OCI-LY3 (cell line): ENCODE measurements around the gene ADARB1.

ENCODE experiments used
- H2AFZ ChIP-seq: fragments of 200-600, 300-600 bp; shearing (Covaris generic); 2 replicates; pipeline ENCODE4 v1.6.0; 2014; ENCODE audit warnings: antibody characterized with exemption, low read depth, low read length
- H3K27ac ChIP-seq: fragments of 200-600, 300-600 bp; sonication (generic); 2 replicates; pipeline ENCODE4 v1.5.1; 2014; ENCODE audit warnings: mild to moderate bottlenecking, low read length, moderate library complexity, mixed read lengths
- H3K27me3 ChIP-seq: fragments of 200-600, 300-600 bp; sonication (generic); 2 replicates; pipeline ENCODE4 v1.6.1; 2014; ENCODE audit warnings: low read depth, low read length, mixed read lengths
- H3K36me3 ChIP-seq: fragments of 200-600, 300-600 bp; sonication (generic); replicated peaks from 2 replicates; pipeline ENCODE3; 2014; ENCODE audit warnings: low read depth, low read length, mixed read lengths
- H3K4me1 ChIP-seq: fragments of 300-600, 200-600 bp; sonication (generic); 2 replicates; pipeline ENCODE4 v1.6.1; 2014; ENCODE audit warnings: low read length, mixed read lengths
- H3K4me2 ChIP-seq: fragments of 200-600, 300-600 bp; sonication (generic); 2 replicates; pipeline ENCODE4 v1.6.1; 2014; ENCODE audit warnings: low read length, mixed read lengths
- H3K4me3 ChIP-seq: fragments of 300-600, 200-600 bp; sonication (generic); 2 replicates; pipeline ENCODE4 v1.5.1; 2014; ENCODE audit warnings: antibody characterized with exemption, mild to moderate bottlenecking, low read length, moderate library complexity
- H3K79me2 ChIP-seq: fragments of 300-600, 200-600 bp; shearing (Covaris generic); 2 replicates; pipeline ENCODE4 v1.6.1; 2014; ENCODE audit warnings: mild to moderate bottlenecking, low read length, mixed read lengths
- H3K9ac ChIP-seq: fragments of 300-600, 200-600 bp; shearing (Covaris generic); 2 replicates; pipeline ENCODE4 v1.6.0; 2014; ENCODE audit warnings: mild to moderate bottlenecking, low read length, moderate library complexity
- H3K9me3 ChIP-seq: fragments of 200-600, 300-600 bp; shearing (Covaris generic); 2 replicates; pipeline ENCODE4 v1.6.1; 2014; ENCODE audit warnings: low read length, mixed read lengths; ENCODE audit not compliant: insufficient read depth
- H4K20me1 ChIP-seq: fragments of 200-600, 300-600 bp; sonication (generic); 2 replicates; pipeline ENCODE4 v1.6.1; 2016; ENCODE audit warnings: low read length, mixed read lengths; ENCODE audit not compliant: insufficient read depth
- EZH2phosphoT487 ChIP-seq: fragments of 200-600 bp; shearing (Covaris generic); IDR thresholded peaks from 2 replicates; pipeline ENCODE4 v1.6.1; 2018; ENCODE audit warnings: antibody characterized with exemption, mixed run types, low read depth
- TF ChIP-seq, protein P1 (sequence below): fragments of 200-600, 300-600 bp; sonication (generic); IDR thresholded peaks from 2 replicates; pipeline ENCODE4 v1.5.1; 2014; ENCODE audit warnings: antibody characterized with exemption, low read length, low read depth

Gene ADARB1

DNA sequence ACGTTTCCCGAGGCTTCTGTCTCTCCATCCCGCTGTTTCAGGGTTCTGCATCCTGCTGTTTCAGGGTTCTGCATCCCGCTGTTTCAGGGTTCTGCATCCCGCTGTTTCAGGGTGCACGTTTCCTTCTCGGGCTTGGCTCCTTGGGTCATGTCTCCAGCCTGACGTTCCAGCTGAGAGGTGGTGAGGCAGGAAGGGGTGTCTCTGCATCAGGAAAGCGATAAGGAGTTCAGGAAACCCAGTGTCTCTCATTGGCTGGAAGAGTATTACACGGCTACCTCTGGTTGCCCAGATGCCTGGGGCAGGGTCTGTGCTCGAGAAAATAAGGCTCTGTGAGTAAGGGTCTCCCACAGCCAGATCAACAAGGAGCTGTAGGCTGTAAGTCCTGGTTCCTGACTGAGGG is 21.1 kb downstream of the ADARB1 start:
- H3K4me1 ChIP-seq: peaks cover 9% of the 10 kb centered on the region
- TF ChIP-seq, protein P1, sequence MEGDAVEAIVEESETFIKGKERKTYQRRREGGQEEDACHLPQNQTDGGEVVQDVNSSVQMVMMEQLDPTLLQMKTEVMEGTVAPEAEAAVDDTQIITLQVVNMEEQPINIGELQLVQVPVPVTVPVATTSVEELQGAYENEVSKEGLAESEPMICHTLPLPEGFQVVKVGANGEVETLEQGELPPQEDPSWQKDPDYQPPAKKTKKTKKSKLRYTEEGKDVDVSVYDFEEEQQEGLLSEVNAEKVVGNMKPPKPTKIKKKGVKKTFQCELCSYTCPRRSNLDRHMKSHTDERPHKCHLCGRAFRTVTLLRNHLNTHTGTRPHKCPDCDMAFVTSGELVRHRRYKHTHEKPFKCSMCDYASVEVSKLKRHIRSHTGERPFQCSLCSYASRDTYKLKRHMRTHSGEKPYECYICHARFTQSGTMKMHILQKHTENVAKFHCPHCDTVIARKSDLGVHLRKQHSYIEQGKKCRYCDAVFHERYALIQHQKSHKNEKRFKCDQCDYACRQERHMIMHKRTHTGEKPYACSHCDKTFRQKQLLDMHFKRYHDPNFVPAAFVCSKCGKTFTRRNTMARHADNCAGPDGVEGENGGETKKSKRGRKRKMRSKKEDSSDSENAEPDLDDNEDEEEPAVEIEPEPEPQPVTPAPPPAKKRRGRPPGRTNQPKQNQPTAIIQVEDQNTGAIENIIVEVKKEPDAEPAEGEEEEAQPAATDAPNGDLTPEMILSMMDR: no peak
- no peak for TF ChIP-seq EZH2phosphoT487
- no peak overlapping the region for H3K4me3 ChIP-seq
- no peaks in the 10 kb centered on the region for H3K9me3 ChIP-seq
- no peak overlapping the region for H3K9ac ChIP-seq
- no peaks in the 10 kb centered on the region for H3K79me2 ChIP-seq
- H3K4me2 ChIP-seq: no peak overlapping the region
- no peak overlapping the region for H3K27ac ChIP-seq
- H4K20me1 ChIP-seq: no peaks in the 10 kb centered on the region
- no peaks in the 10 kb centered on the region for H3K36me3 ChIP-seq
- H2AFZ ChIP-seq: no peak overlapping the region
- peaks cover 9% of the 10 kb centered on the region; the same call in 1 of the 2 replicates for H3K27me3 ChIP-seq

DNA sequence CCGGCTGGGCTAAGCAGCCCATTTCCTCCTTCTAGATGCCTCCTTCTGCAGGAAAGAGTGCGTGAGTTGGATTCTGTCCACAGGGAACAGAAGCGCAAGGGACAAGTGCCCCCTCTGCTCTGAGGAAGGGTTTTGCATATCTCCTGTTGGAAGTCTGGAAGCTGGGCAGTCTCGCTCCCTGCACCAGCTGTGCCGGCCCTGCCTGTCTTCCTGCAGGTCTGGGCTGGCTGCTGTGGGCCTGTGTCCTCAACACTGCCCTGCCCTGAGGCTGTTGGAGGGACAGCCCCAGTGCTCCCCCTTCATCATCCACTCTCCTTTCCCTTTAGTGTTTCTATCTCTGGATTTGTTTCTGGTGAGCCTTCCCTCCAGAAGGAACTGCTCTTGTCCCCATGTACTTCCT is 21.8 kb downstream of the ADARB1 start:
- Histone ChIP-seq H3K79me2 (no peaks in the 10 kb centered on the region), H3K27me3 (peaks cover 9% of the 10 kb centered on the region; the same call in 1 of the 2 replicates), H3K9me3 (no peaks in the 10 kb centered on the region), H4K20me1 (no peaks in the 10 kb centered on the region), H3K4me3 (no peak overlapping the region), H3K4me1 (peaks cover 9% of the 10 kb centered on the region), H3K27ac (no peak overlapping the region), H3K4me2 (no peak overlapping the region), H2AFZ (no peak overlapping the region), H3K36me3 (no peaks in the 10 kb centered on the region), H3K9ac (no peak overlapping the region)
- TF ChIP-seq, protein P1: no peak
- no peak for TF ChIP-seq EZH2phosphoT487

DNA sequence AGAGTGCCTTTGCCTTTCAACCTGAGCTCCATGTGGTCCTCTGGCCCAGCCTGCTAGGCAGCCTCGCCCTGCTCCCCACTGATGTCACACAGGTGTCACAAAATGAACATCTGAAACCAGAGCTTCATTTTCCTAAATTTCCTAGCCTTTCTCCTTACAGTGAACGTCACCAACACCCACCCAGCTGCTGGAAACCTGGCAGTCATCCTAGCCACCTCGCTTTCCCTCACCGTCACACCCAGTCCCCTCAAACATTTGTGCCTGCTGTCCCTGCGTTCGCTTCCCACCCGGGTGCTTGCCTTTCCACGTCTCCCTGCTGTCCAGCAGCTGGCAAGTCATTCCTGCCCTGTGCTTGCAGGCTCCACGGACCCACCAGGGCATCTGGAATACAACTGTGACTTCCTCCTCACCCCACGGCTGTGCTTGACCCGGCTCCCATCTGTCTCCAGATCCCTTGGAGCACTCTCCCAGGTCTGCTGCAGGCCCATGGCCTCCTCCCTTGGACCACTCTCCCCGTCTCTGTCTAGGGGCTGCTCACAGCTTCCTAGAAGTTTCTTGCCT is 23.5 kb downstream of the ADARB1 start:
- peaks cover 9% of the 10 kb centered on the region for H3K4me1 ChIP-seq
- H3K79me2 ChIP-seq: no peaks in the 10 kb centered on the region
- H3K4me2 ChIP-seq: no peak overlapping the region
- H3K9me3 ChIP-seq: no peaks in the 10 kb centered on the region
- H4K20me1 ChIP-seq: no peaks in the 10 kb centered on the region
- H3K27ac ChIP-seq: no peak overlapping the region
- TF ChIP-seq EZH2phosphoT487: no peak
- TF ChIP-seq, protein P1: no peak
- no peak overlapping the region for H3K9ac ChIP-seq
- H3K36me3 ChIP-seq: no peaks in the 10 kb centered on the region
- H3K27me3 ChIP-seq: peaks cover 9% of the 10 kb centered on the region; the same call in 1 of the 2 replicates
- H3K4me3 ChIP-seq: no peak overlapping the region
- H2AFZ ChIP-seq: no peak overlapping the region

DNA sequence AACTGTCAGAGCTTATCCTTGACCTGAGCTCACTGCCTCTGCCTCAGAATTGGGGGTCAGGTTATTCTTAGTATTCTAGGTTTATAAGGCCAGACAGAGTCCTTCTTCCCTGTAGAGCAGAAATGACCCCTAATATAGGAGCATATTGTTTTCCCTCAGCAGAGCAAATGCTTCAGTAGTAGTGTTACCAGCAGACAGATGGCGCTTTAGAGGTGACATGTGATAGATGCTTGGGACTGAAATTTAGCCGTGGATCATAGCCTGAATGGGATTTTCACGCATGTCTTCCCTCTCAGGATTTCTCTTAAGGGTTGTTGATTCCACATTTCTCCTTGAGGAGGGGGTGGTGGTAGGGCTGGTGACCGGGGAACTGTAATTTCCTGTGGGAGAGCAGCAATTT is 24.5 kb downstream of the ADARB1 start:
- no peak overlapping the region for H3K4me2 ChIP-seq

More for the DNA sequence above, 24.5 kb downstream of the ADARB1 start:
- peaks cover 12% of the 10 kb centered on the region for H3K4me1 ChIP-seq
- H3K27me3 ChIP-seq: peaks cover 9% of the 10 kb centered on the region; the same call in 1 of the 2 replicates
- no peak overlapping the region for H2AFZ ChIP-seq
- no peak overlapping the region for H3K4me3 ChIP-seq
- no peak overlapping the region for H3K9ac ChIP-seq
- H3K79me2 ChIP-seq: no peaks in the 10 kb centered on the region
- no peak overlapping the region for H3K27ac ChIP-seq
- H3K36me3 ChIP-seq: no peaks in the 10 kb centered on the region
- peaks cover 4% of the 10 kb centered on the region for H4K20me1 ChIP-seq
- no peak for TF ChIP-seq EZH2phosphoT487
- TF ChIP-seq, protein P1: peak; percentile 47
- H3K9me3 ChIP-seq: no peaks in the 10 kb centered on the region
